ENCODE measurements around the gene ARHGAP10. TPM values are rescaled to one million over a fixed set of nuclear protein-coding genes. Genes with fewer than 3 reads are reported as not detected.

The ARHGAP10 gene
- total RNA-seq, 1 donor from 2014 or later, result 30.5 TPM

- no peak for TF ChIP-seq CTCF (IDR thresholded peaks at IDR 0.05; ENCODE audit: unreplicated experiment)
- Mint-ChIP-seq H3K4me3 (no peak overlapping the region), H3K27ac (no peak overlapping the region), H3K4me1 (peaks cover 8% of the 10 kb centered on the region), H3K36me3 (no peaks in the 10 kb centered on the region), H3K9me3 (no peaks in the 10 kb centered on the region), H3K27me3 (ENCODE audit: low read depth) (no peaks in the 10 kb centered on the region)
- DNase-seq (ENCODE audit: low spot score in 2 of 2, unreplicated experiment in 2 of 2), result no peak
Measured at GRCh38 chr4:147760695-147761094, 28.8 kb downstream of the ARHGAP10 start.

GRCh38 chr4:147761218-147761883 is 29.5 kb downstream of the ARHGAP10 start:
- no peak for DNase-seq (ENCODE audit: low spot score in 2 of 2, unreplicated experiment in 2 of 2)
- H3K36me3 Mint-ChIP-seq, result no peaks in the 10 kb centered on the region
- no peak overlapping the region for H3K4me3 Mint-ChIP-seq
- no peaks in the 10 kb centered on the region for H3K9me3 Mint-ChIP-seq
- no peaks in the 10 kb centered on the region for H3K27me3 Mint-ChIP-seq (ENCODE audit: low read depth)
- no peak overlapping the region for H3K27ac Mint-ChIP-seq
- peaks cover 8% of the 10 kb centered on the region for H3K4me1 Mint-ChIP-seq
- no peak for TF ChIP-seq CTCF (IDR thresholded peaks at IDR 0.05; ENCODE audit: unreplicated experiment)

GRCh38 chr4:147764337-147764736 is 32.4 kb downstream of the ARHGAP10 start:
- H3K27me3 Mint-ChIP-seq (ENCODE audit: low read depth), result no peaks in the 10 kb centered on the region
- no peak for DNase-seq (ENCODE audit: low spot score in 2 of 2, unreplicated experiment in 2 of 2)
- no peaks in the 10 kb centered on the region for H3K36me3 Mint-ChIP-seq
- no peak for TF ChIP-seq CTCF (IDR thresholded peaks at IDR 0.05; ENCODE audit: unreplicated experiment)
- no peak overlapping the region for H3K27ac Mint-ChIP-seq
- H3K9me3 Mint-ChIP-seq, result no peaks in the 10 kb centered on the region
- no peak overlapping the region for H3K4me3 Mint-ChIP-seq
- peaks cover 18% of the 10 kb centered on the region for H3K4me1 Mint-ChIP-seq

GRCh38 chr4:147765121-147765529 is 33.2 kb downstream of the ARHGAP10 start:
- H3K4me1 Mint-ChIP-seq, result peaks cover 20% of the 10 kb centered on the region
- no peak for DNase-seq (ENCODE audit: low spot score in 2 of 2, unreplicated experiment in 2 of 2)
- H3K36me3 Mint-ChIP-seq, result no peaks in the 10 kb centered on the region
- H3K27ac Mint-ChIP-seq, result no peak overlapping the region
- TF ChIP-seq CTCF (IDR thresholded peaks at IDR 0.05; ENCODE audit: unreplicated experiment), result no peak
- H3K4me3 Mint-ChIP-seq, result no peak overlapping the region
- H3K9me3 Mint-ChIP-seq, result no peaks in the 10 kb centered on the region
- H3K27me3 Mint-ChIP-seq (ENCODE audit: low read depth), result peaks cover 3% of the 10 kb centered on the region

- Mint-ChIP-seq H3K27ac (no peak overlapping the region), H3K4me1 (peaks cover 27% of the 10 kb centered on the region), H3K36me3 (no peaks in the 10 kb centered on the region), H3K9me3 (no peaks in the 10 kb centered on the region), H3K4me3 (no peak overlapping the region), H3K27me3 (ENCODE audit: low read depth) (peaks cover 3% of the 10 kb centered on the region)
- no peak for DNase-seq (ENCODE audit: low spot score in 2 of 2, unreplicated experiment in 2 of 2)
- no peak for TF ChIP-seq CTCF (IDR thresholded peaks at IDR 0.05; ENCODE audit: unreplicated experiment)
Measured at GRCh38 chr4:147768113-147768512, 36.2 kb downstream of the ARHGAP10 start.
